HEK293 (cell line): ENCODE results near the gene CSMD2.

Source experiments
- CTCF ChIA-PET: fragments of 350-600 bp; formaldehyde crosslinking; extraction: SDS; loops from one replicate; lab custom pipeline; 2021; ENCODE audit warnings: antibody characterized with exemption; lab: Yijun Ruan, JAX
- POLR2A ChIA-PET: fragments of 300-600 bp; formaldehyde crosslinking; extraction: SDS; loops from one replicate; lab custom pipeline; 2020; ENCODE audit warnings: antibody characterized with exemption, inconsistent platforms; lab: Yijun Ruan, JAX
- H3K27ac ChIP-seq: fragments of 200-500 bp; sonication (Bioruptor generic); 2 replicates; pipeline ENCODE4 v1.5.1; 2014; ENCODE audit warnings: low read depth, low read length, control low read depth, inconsistent platforms; ENCODE audit errors: extremely low read depth
- H3K36me3 ChIP-seq, 2 experiments: fragments of 200-500 bp in 1 of 2; sonication (Bioruptor generic) in 1 of 2; 1 replicate in 1 of 2; 2 replicates in 1 of 2; pipeline ENCODE4 v1.5.1; 2014 to 2017; ENCODE audit warnings: inconsistent platforms in 2 of 2, low read length in 2 of 2; ENCODE audit not compliant: control insufficient read depth in 2 of 2, insufficient read depth in 1 of 2
- H3K4me1 ChIP-seq: fragments of 200-500 bp; sonication (Bioruptor generic); 2 replicates; pipeline ENCODE4 v1.5.1; 2014; ENCODE audit warnings: mild to moderate bottlenecking, low read length, inconsistent platforms; ENCODE audit not compliant: control insufficient read depth, insufficient read depth
- H3K4me3 ChIP-seq: 2 replicates; pipeline ENCODE4 v1.5.1; 2011; ENCODE audit warnings: low read depth, mild to moderate bottlenecking, control low read depth, low read length, moderate library complexity
- H3K9me3 ChIP-seq: fragments of 200-500 bp; sonication (Bioruptor generic); 2 replicates; pipeline ENCODE4 v1.5.1; 2014; ENCODE audit warnings: low read depth, low read length, inconsistent platforms; ENCODE audit not compliant: control insufficient read depth, insufficient read depth
- BCL11A ChIP-seq: fragments of 450-650 bp; formaldehyde crosslinking; IDR thresholded peaks from 2 replicates; pipeline ENCODE4 v1.5.1; 2016; ENCODE audit warnings: low read depth, missing biosample characterization, missing genetic modification characterization
- GLI4 ChIP-seq: fragments of 450-650 bp; formaldehyde crosslinking; IDR thresholded peaks from 2 replicates; pipeline ENCODE4 v1.5.1; 2016; ENCODE audit warnings: missing biosample characterization, missing genetic modification characterization
- GLIS2 ChIP-seq: fragments of 450-650 bp; formaldehyde crosslinking; IDR thresholded peaks from 2 replicates; pipeline ENCODE4 v1.5.1; 2016; ENCODE audit warnings: missing biosample characterization, missing genetic modification characterization
- KLF7 ChIP-seq: fragments of 450-650 bp; formaldehyde crosslinking; IDR thresholded peaks from 2 replicates; pipeline ENCODE4 v1.5.1; 2016; ENCODE audit warnings: missing biosample characterization, missing genetic modification characterization, borderline replicate concordance
- OSR2 ChIP-seq: fragments of 450-650 bp; formaldehyde crosslinking; IDR thresholded peaks from 2 replicates; pipeline ENCODE4 v1.5.1; 2016; ENCODE audit warnings: missing biosample characterization, missing genetic modification characterization
- SCRT2 ChIP-seq: fragments of 450-650 bp; formaldehyde crosslinking; IDR thresholded peaks from 2 replicates; pipeline ENCODE4 v1.5.1; 2016; ENCODE audit warnings: missing biosample characterization, missing genetic modification characterization
- SP7 ChIP-seq: fragments of 450-650 bp; formaldehyde crosslinking; IDR thresholded peaks from 2 replicates; pipeline ENCODE4 v1.5.1; 2016; ENCODE audit warnings: missing biosample characterization, missing genetic modification characterization
- ZBTB7A ChIP-seq: fragments of 450-650 bp; formaldehyde crosslinking; IDR thresholded peaks from 2 replicates; pipeline ENCODE4 v1.5.1; 2016; ENCODE audit warnings: low read depth, missing biosample characterization, missing genetic modification characterization
- ZFP41 ChIP-seq: fragments of 450-650 bp; formaldehyde crosslinking; IDR thresholded peaks from 2 replicates; pipeline ENCODE4 v1.5.1; 2016; ENCODE audit warnings: missing biosample characterization, missing genetic modification characterization, borderline replicate concordance
- ZNF140 ChIP-seq: fragments of 450-650 bp; formaldehyde crosslinking; IDR thresholded peaks from 2 replicates; pipeline ENCODE4 v1.5.1; 2016; ENCODE audit warnings: missing biosample characterization, missing genetic modification characterization
- ZNF157 ChIP-seq: fragments of 450-650 bp; formaldehyde crosslinking; IDR thresholded peaks from 2 replicates; pipeline ENCODE4 v1.5.1; 2016; ENCODE audit warnings: missing biosample characterization, missing genetic modification characterization
- ZNF175 ChIP-seq: fragments of 450-650 bp; formaldehyde crosslinking; IDR thresholded peaks from 2 replicates; pipeline ENCODE4 v1.5.1; 2016; ENCODE audit warnings: missing biosample characterization, missing genetic modification characterization
- ZNF221 ChIP-seq: fragments of 450-650 bp; formaldehyde crosslinking; IDR thresholded peaks from 2 replicates; pipeline ENCODE4 v1.5.1; 2017; ENCODE audit warnings: missing biosample characterization, missing genetic modification characterization, borderline replicate concordance
- ZNF23 ChIP-seq: fragments of 450-650 bp; formaldehyde crosslinking; IDR thresholded peaks from 2 replicates; pipeline ENCODE4 v1.5.1; 2016; ENCODE audit warnings: missing biosample characterization, missing genetic modification characterization, borderline replicate concordance
- ZNF302 ChIP-seq: fragments of 450-650 bp; formaldehyde crosslinking; IDR thresholded peaks from 2 replicates; pipeline ENCODE4 v1.5.1; 2016; ENCODE audit warnings: missing biosample characterization, missing genetic modification characterization, low read depth
- ZNF366 ChIP-seq: fragments of 450-650 bp; formaldehyde crosslinking; conservative IDR thresholded peaks from 2 replicates; pipeline ENCODE4 v1.5.1; 2016; ENCODE audit warnings: missing biosample characterization, missing genetic modification characterization
- ZNF433 ChIP-seq: fragments of 450-650 bp; formaldehyde crosslinking; IDR thresholded peaks from 2 replicates; pipeline ENCODE4 v1.5.1; 2016; ENCODE audit warnings: missing biosample characterization, missing genetic modification characterization, low read depth
- ZNF548 ChIP-seq: fragments of 450-650 bp; formaldehyde crosslinking; IDR thresholded peaks from 2 replicates; pipeline ENCODE4 v1.5.1; 2016; ENCODE audit warnings: missing biosample characterization, missing genetic modification characterization
- ZNF571 ChIP-seq: fragments of 450-650 bp; formaldehyde crosslinking; IDR thresholded peaks from 2 replicates; pipeline ENCODE4 v1.5.0; 2017; ENCODE audit warnings: missing biosample characterization, missing genetic modification characterization
- ZNF660 ChIP-seq: fragments of 450-650 bp; IDR thresholded peaks from 2 replicates; pipeline ENCODE4 v1.5.1; 2018; ENCODE audit warnings: missing biosample characterization, mild to moderate bottlenecking, missing genetic modification characterization
- ZNF670 ChIP-seq: fragments of 450-650 bp; formaldehyde crosslinking; IDR thresholded peaks from 2 replicates; pipeline ENCODE4 v1.5.1; 2016; ENCODE audit warnings: missing biosample characterization, missing genetic modification characterization, low read depth
- ZNF707 ChIP-seq: fragments of 450-650 bp; formaldehyde crosslinking; IDR thresholded peaks from 2 replicates; pipeline ENCODE4 v1.5.1; 2016; ENCODE audit warnings: missing biosample characterization, missing genetic modification characterization
- ZNF837 ChIP-seq: fragments of 450-650 bp; formaldehyde crosslinking; IDR thresholded peaks from 2 replicates; pipeline ENCODE4 v1.5.1; 2016; ENCODE audit warnings: missing biosample characterization, missing genetic modification characterization
- TF ChIP-seq, protein P1 (sequence below): fragments of 450-650 bp; formaldehyde crosslinking; IDR thresholded peaks from 2 replicates; pipeline ENCODE4 v1.5.1; 2016; ENCODE audit warnings: missing biosample characterization, missing genetic modification characterization, borderline replicate concordance
- TF ChIP-seq, protein P2 (sequence below): fragments of 450-650 bp; formaldehyde crosslinking; IDR thresholded peaks from 2 replicates; pipeline ENCODE4 v1.5.1; 2016; ENCODE audit warnings: missing biosample characterization, missing genetic modification characterization
- TF ChIP-seq, protein P3 (sequence below): fragments of 450-650 bp; formaldehyde crosslinking; IDR thresholded peaks from 2 replicates; pipeline ENCODE4 v1.5.1; 2016; ENCODE audit warnings: missing biosample characterization, missing genetic modification characterization

CSMD2 gene

DNA sequence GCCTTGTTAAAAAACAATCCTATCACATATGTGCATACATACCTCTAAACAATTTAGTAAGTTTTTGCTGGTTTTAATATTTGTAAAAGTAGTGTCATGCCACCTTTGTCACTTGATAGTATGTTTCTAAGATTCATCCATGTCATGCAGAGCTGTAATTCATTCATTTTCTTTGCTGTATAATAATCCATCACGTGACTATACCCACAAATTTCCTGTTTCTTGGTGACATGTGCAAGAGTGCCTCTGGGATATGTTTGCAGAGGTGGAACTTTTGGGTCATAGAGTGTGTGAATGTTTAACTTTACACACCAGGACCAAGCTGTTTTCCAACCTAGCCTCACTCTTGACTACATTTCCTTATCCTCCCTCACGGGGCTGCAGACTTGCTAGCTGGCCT, 629.7 kb downstream of the CSMD2 start:
- H3K9me3 ChIP-seq = no peaks in the 10 kb centered on the region
- H3K27ac ChIP-seq = no peak overlapping the region
- no peaks in the 10 kb centered on the region for H3K4me1 ChIP-seq
- TF ChIP-seq OSR2 (tag by site-specific recombination) (no peak), ZNF157 (tag by site-specific recombination) (no peak), BCL11A (tag by site-specific recombination) (no peak), SP7 (tag by site-specific recombination) (no peak), ZNF433 (tag by site-specific recombination) (no peak), SCRT2 (tag by site-specific recombination) (no peak), ZNF571 (no peak), ZNF548 (tag by site-specific recombination) (no peak), ZNF23 (tag by site-specific recombination) (no peak), ZNF660 (no peak), ZNF221 (no peak), ZNF707 (no peak), ZBTB7A (tag by site-specific recombination) (no peak), GLIS2 (tag by site-specific recombination) (no peak), ZNF302 (tag by site-specific recombination) (no peak)
- TF ChIP-seq, protein P1, sequence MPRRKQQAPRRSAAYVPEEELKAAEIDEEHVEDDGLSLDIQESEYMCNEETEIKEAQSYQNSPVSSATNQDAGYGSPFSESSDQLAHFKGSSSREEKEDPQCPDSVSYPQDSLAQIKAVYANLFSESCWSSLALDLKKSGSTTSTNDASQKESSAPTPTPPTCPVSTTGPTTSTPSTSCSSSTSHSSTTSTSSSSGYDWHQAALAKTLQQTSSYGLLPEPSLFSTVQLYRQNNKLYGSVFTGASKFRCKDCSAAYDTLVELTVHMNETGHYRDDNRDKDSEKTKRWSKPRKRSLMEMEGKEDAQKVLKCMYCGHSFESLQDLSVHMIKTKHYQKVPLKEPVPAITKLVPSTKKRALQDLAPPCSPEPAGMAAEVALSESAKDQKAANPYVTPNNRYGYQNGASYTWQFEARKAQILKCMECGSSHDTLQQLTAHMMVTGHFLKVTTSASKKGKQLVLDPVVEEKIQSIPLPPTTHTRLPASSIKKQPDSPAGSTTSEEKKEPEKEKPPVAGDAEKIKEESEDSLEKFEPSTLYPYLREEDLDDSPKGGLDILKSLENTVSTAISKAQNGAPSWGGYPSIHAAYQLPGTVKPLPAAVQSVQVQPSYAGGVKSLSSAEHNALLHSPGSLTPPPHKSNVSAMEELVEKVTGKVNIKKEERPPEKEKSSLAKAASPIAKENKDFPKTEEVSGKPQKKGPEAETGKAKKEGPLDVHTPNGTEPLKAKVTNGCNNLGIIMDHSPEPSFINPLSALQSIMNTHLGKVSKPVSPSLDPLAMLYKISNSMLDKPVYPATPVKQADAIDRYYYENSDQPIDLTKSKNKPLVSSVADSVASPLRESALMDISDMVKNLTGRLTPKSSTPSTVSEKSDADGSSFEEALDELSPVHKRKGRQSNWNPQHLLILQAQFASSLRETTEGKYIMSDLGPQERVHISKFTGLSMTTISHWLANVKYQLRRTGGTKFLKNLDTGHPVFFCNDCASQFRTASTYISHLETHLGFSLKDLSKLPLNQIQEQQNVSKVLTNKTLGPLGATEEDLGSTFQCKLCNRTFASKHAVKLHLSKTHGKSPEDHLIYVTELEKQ = no peak
- TF ChIP-seq, protein P2, sequence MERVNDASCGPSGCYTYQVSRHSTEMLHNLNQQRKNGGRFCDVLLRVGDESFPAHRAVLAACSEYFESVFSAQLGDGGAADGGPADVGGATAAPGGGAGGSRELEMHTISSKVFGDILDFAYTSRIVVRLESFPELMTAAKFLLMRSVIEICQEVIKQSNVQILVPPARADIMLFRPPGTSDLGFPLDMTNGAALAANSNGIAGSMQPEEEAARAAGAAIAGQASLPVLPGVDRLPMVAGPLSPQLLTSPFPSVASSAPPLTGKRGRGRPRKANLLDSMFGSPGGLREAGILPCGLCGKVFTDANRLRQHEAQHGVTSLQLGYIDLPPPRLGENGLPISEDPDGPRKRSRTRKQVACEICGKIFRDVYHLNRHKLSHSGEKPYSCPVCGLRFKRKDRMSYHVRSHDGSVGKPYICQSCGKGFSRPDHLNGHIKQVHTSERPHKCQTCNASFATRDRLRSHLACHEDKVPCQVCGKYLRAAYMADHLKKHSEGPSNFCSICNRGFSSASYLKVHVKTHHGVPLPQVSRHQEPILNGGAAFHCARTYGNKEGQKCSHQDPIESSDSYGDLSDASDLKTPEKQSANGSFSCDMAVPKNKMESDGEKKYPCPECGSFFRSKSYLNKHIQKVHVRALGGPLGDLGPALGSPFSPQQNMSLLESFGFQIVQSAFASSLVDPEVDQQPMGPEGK = no peak
- no peaks in the 10 kb centered on the region for H3K36me3 ChIP-seq
- ChIA-PET CTCF (no interaction called here), POLR2A (no interaction called here)
- H3K4me3 ChIP-seq = no peak overlapping the region

DNA sequence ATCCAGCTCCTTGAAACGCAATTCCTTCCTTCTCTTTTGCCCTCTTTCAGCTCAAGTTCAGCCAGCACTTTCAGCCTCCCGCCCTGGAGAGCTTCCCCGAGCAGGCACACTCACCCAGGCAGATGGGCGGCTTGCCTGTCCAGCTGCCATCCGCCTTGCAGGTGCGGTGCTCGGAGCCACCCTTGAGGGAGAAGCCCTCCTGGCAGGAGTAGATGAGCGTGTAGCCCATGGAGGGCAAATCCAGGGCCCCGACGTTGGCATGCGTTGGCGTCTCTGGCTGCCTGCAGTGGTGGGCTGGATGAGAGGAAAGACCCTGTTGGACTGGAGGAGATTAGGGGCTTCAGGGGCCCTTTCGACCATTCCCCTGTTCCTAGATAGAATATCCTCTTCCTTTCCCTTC, 632.1 kb downstream of the CSMD2 start:
- Histone ChIP-seq H3K27ac (no peak overlapping the region), H3K4me3 (no peak overlapping the region), H3K36me3 (no peaks in the 10 kb centered on the region), H3K4me1 (no peaks in the 10 kb centered on the region), H3K9me3 (no peaks in the 10 kb centered on the region)
- CTCF ChIA-PET = no interaction called here
- POLR2A ChIA-PET = no interaction called here
- TF ChIP-seq ZFP41 = no peak
- no peak for TF ChIP-seq GLI4 (tag by site-specific recombination)
- TF ChIP-seq ZNF175 (tag by site-specific recombination) = no peak
- TF ChIP-seq BCL11A (tag by site-specific recombination) = no peak
- TF ChIP-seq ZNF837 (tag by site-specific recombination) = no peak
- no peak for TF ChIP-seq ZNF670 (tag by site-specific recombination)
- TF ChIP-seq ZNF366 (tag by site-specific recombination) = no peak
- TF ChIP-seq, protein P3, sequence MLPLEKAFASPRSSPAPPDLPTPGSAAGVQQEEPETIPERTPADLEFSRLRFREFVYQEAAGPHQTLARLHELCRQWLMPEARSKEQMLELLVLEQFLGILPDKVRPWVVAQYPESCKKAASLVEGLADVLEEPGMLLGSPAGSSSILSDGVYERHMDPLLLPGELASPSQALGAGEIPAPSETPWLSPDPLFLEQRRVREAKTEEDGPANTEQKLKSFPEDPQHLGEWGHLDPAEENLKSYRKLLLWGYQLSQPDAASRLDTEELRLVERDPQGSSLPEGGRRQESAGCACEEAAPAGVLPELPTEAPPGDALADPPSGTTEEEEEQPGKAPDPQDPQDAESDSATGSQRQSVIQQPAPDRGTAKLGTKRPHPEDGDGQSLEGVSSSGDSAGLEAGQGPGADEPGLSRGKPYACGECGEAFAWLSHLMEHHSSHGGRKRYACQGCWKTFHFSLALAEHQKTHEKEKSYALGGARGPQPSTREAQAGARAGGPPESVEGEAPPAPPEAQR (tag by site-specific recombination) = no peak
- no peak for TF ChIP-seq ZNF140 (tag by site-specific recombination)
- no peak for TF ChIP-seq KLF7 (tag by site-specific recombination)
